NT2/D1 (cell line): ENCODE results near the gene TMEM164.

Source experiments
- SUZ12 ChIP-seq: IDR thresholded peaks from 2 replicates; pipeline ENCODE4 v1.6.1; 2011; ENCODE audit not compliant: insufficient read length, insufficient read depth; ENCODE audit errors: extremely low read depth
- YY1 ChIP-seq: IDR thresholded peaks from 2 replicates; pipeline ENCODE4 v1.6.1; 2011; ENCODE audit not compliant: insufficient read length, insufficient read depth
- ZNF274 ChIP-seq: IDR thresholded peaks from 2 replicates; pipeline ENCODE4 v1.6.1; 2011; ENCODE audit warnings: mild to moderate bottlenecking, low read depth, low read length

- TF ChIP-seq YY1: no peak
- no peak for TF ChIP-seq ZNF274
- TF ChIP-seq SUZ12: no peak
These were observed 548 bp downstream of the TMEM164 start for GRCh38 chrX:110003167-110004156.
